ENCODE measurements around the gene DNAH5.
"Not testable (repeated sequence)": the region's sequence is repeated elsewhere in the genome, so short reads cannot be mapped to it uniquely, and the experiment has no call there.

DNAH5 gene, protein sequence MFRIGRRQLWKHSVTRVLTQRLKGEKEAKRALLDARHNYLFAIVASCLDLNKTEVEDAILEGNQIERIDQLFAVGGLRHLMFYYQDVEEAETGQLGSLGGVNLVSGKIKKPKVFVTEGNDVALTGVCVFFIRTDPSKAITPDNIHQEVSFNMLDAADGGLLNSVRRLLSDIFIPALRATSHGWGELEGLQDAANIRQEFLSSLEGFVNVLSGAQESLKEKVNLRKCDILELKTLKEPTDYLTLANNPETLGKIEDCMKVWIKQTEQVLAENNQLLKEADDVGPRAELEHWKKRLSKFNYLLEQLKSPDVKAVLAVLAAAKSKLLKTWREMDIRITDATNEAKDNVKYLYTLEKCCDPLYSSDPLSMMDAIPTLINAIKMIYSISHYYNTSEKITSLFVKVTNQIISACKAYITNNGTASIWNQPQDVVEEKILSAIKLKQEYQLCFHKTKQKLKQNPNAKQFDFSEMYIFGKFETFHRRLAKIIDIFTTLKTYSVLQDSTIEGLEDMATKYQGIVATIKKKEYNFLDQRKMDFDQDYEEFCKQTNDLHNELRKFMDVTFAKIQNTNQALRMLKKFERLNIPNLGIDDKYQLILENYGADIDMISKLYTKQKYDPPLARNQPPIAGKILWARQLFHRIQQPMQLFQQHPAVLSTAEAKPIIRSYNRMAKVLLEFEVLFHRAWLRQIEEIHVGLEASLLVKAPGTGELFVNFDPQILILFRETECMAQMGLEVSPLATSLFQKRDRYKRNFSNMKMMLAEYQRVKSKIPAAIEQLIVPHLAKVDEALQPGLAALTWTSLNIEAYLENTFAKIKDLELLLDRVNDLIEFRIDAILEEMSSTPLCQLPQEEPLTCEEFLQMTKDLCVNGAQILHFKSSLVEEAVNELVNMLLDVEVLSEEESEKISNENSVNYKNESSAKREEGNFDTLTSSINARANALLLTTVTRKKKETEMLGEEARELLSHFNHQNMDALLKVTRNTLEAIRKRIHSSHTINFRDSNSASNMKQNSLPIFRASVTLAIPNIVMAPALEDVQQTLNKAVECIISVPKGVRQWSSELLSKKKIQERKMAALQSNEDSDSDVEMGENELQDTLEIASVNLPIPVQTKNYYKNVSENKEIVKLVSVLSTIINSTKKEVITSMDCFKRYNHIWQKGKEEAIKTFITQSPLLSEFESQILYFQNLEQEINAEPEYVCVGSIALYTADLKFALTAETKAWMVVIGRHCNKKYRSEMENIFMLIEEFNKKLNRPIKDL (N-terminal part only)

GRCh38 chr5:13944560-13945199 lies at the start of gene DNAH5:
DNAH5 (minus strand) TSS chr5:13944688; CDS start chr5:13944438, 250 bp downstream.
- no peak for DNase-seq

GRCh38 chr5:13993926-13994325 lies 49.4 kb upstream of the DNAH5 start:
- no peak for DNase-seq

- no peak for DNase-seq
Observed at GRCh38 chr5:13992795-13993194, 48.3 kb upstream of the DNAH5 start.

- DNase-seq: no peak
Observed at GRCh38 chr5:13991365-13991764, 46.9 kb upstream of the DNAH5 start.

- DNase-seq: no peak
Observed at GRCh38 chr5:13990896-13991295, 46.4 kb upstream of the DNAH5 start.

DNA sequence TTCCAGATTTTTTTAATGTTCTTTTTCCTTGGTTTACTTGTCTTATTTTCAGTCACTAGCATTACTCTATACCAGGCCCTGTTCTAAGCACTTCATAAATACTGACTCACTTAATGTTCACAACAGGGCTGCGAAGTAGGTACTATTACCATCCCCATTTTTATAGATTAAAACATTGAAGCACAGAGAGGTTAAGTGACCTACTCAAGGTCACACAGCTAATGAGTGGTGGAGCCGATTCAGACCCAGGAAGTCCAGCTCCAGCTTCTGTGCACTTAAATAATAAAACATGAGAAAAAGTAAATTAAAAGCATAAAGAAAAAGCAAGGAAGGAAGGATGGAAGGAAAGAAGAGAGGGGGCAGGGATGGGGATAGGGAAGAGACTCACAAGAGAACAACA lies 45.3 kb upstream of the DNAH5 start:
- DNase-seq: no peak

- DNase-seq: peak; percentile 61
Observed at GRCh38 chr5:13987843-13988464, 43.5 kb upstream of the DNAH5 start.

GRCh38 chr5:13985731-13986418 lies 41.4 kb upstream of the DNAH5 start:
- no peak for DNase-seq

DNA sequence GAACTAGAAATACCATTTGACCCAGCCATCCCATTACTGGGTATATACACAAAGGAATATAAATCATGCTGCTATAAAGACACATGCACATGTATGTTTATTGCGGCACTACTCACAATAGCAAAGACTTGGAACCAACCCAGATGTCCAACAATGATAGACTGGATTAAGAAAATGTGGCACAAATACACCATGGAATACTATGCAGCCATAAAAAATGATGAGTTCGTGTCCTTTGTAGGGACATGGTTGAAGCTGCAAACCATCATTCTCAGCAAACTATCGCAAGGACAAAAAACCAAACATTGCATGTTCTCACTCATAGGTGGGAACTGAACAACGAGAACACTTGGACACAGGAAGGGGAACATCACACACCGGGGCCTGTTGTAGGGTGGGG lies 40.4 kb upstream of the DNAH5 start:
- not testable (repeated sequence) for DNase-seq

DNA sequence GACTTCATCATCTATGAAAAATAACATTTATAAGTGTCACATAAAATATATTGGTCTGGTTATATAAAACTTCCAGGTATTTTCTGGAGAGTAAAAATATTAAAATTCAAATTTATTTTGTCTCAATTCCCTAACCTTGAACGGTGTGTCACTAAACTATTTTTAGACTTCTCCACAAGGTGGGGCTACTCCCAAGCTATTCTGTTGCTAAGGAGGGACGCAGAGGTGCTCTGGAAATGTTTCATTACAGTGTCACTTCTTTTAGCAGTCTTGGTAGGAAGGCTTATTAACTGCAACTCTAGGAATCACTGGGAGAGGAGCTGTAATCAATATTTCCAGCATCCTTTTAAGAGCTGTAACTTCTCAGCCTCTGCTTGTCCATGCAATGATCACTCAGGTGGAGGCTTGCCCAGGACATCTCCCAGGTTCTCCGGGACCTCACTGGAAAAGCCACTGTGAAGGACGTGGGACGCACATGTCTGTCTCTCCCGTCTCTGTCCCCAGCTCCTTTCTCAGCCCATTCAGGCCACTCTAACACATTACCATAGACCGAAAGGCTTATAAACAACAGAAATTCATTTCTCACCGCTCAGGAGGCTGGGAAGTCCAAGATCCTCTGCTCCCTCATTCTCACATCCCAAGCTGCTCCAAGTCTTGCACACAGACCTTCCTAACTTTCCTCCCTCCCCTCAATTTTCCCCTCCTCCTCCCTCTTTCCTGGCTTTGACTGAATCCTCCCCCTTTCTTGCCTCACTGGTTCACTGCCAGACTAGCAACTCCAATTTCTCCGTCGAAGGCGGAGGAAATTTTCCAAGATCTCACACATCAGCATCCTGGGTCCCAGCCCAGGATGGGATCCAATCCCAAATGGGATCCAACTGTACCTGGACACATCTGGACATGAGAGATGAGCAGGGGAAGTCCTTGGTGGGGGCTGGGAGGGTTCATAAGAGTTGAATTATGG lies 32.7 kb upstream of the DNAH5 start:
- DNase-seq: peak; percentile 23

DNA sequence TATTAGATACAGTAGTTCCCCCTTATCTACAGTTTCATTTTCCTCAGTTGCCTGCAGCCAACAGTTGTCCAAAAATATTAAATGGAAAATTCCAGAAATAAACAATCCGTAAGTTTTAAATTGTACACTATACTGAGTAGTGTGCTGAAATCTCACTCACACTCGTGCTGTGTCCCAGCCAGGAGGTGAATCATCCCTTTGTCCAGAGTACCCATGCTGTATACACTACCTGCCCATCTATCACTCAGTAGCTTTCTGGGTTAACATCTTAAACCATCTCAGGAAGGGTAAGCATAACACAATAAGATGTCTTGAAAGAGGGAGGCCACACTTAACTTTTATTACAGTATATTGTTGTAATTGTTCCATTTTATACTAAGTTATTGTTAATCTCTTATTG lies 31.7 kb upstream of the DNAH5 start:
- DNase-seq: no peak

GRCh38 chr5:13975246-13975645 lies 30.8 kb upstream of the DNAH5 start:
- DNase-seq: no peak

GRCh38 chr5:13973724-13974123 lies 29.2 kb upstream of the DNAH5 start:
- DNase-seq: no peak

DNA sequence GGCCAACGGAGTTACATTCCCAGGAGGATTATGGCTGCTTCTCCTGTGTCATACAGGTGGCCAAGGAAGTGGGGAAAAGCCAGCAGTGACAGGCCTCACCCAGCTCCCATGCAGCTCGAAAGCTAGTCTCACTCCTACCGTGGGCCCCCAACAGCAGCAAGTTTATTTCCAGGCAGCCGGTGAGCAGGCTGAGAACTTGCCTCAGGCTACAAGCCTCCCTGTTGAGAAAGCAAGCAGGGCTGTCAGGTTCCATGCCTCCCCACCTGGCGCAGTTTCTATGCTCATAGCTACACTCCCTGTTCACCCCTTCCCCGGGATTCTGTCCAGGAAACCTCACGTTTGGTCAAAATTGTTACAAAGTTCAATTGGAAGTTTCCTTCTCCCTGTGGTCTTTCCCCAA lies 27.5 kb upstream of the DNAH5 start:
- DNase-seq: no peak

DNA sequence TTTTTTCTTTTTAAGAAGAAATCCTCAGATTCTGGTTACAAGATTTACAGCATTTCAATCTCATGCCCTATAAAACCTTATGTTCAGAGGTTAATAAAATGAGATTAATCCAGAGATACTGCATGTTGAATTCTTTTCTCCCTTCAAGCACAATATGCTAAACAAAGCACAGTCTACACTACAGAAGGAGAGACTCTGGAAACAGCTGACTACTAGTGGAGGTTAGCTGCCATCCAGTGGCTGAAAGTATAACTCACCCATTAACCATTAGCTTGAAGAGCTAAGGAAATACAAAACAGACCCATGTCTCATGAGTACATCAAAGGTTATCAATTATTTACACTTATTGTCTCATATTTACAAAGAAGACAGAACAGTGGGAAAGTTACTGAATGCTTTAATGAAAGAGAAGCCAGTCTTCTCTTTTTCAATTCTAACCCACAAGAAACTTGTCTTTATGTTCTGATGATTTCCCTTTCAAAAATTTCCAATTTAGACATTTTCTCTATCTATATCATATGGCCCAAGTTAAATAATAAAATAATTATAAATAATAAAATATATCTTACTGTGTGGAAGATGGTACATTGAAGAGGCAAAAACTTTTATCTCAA lies 12.7 kb upstream of the DNAH5 start:
- peak; percentile 84 for DNase-seq

DNA sequence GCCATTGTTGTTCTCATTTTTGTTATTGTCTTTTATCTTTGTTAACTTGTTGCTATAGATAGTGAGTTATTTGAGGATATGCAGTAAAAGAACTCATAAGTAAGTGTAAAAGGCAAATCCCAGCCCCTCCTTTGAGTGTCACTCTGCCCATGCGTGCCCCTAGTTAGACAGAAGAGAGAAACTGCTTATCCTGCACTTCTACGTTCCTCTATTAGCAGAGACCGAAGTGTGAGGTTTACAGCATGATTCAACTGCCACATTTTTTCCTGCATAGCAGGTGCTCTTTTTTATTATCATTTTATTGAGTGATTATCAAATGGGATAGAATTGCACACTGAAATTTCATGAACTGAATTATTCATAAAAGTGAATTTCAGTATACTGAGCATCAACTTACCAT lies 12.0 kb upstream of the DNAH5 start:
- no peak for DNase-seq

DNA sequence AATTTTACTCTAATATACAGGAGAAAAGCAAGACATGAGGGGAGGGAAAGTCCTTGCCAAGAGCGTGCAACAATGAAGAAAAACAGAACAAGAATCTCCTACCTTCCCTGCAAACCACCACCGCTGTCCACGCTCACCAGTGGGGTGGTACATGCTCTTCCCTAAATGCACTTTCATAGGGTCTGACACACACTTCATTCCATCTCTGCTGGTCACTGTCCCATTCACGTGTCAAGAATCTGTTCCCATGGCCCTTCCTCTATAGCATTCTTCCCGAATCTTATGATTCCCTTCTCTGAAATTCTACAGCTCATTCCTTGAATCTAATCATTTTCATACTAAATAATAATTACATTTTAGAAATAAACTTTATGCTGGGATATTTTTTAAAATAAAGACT lies 11.4 kb upstream of the DNAH5 start:
- DNase-seq: no peak

DNA sequence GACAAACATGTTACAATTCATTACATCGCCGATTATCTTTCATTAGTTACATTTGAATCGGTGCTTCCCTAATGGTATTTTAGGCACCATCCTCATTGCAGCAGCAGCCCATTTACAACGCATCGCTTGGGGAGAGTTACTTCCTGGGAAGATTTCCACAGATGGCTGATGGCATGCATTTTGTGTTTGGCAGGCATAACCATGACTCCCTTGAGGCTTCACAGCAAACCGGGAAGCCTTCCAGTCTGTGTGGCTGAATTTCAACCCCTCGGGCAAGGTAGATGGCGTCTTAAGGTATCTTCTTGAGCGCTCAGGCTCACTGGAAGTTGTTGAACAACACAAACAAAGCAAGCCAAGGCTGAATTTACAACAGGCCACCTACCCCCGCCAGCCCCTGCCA lies 1.6 kb upstream of the DNAH5 start:
- DNase-seq: no peak

GRCh38 chr5:13945271-13945670 lies 783 bp upstream of the DNAH5 start:
- no peak for DNase-seq

- no peak for DNase-seq
Observed at GRCh38 chr5:13943676-13944075, 812 bp downstream of the DNAH5 start.

Data from NCI-H2227 treated with DMSO at 0.1 percent for 48 hours (cell line).